ENCODE measurements around the gene SHC3.

DNA sequence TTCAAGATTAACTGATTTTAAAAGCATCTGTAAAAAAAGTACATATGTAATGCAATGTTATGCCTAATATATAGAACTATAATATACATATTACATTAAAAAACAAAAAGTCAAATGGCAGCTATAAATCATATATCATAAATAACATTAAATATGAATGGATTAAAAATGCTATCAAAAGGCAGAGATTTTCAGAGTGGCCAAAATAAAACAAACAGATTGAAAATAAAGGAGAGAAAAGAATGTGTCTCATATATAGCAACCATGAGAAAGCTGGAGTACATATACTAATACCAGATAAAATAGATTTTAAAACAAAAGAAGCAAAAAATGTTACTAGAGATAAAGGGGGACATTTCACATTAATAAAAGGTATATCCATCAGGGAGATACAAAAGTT lies 148.8 kb downstream of the SHC3 start:
- TF ChIP-seq, protein P1, sequence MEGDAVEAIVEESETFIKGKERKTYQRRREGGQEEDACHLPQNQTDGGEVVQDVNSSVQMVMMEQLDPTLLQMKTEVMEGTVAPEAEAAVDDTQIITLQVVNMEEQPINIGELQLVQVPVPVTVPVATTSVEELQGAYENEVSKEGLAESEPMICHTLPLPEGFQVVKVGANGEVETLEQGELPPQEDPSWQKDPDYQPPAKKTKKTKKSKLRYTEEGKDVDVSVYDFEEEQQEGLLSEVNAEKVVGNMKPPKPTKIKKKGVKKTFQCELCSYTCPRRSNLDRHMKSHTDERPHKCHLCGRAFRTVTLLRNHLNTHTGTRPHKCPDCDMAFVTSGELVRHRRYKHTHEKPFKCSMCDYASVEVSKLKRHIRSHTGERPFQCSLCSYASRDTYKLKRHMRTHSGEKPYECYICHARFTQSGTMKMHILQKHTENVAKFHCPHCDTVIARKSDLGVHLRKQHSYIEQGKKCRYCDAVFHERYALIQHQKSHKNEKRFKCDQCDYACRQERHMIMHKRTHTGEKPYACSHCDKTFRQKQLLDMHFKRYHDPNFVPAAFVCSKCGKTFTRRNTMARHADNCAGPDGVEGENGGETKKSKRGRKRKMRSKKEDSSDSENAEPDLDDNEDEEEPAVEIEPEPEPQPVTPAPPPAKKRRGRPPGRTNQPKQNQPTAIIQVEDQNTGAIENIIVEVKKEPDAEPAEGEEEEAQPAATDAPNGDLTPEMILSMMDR (IDR thresholded peaks at IDR 0.05), result no peak
- no peak for TF ChIP-seq ZFX (IDR thresholded peaks at IDR 0.05; ENCODE audit: borderline replicate concordance)

Measured in 22Rv1 (cell line).